ENCODE results near the gene KRT38.
A peak's percentile ranks its signal among the peaks of the same experiment; 100 is the strongest.
"Not testable (repeated sequence)": the region's sequence is repeated elsewhere in the genome, so short reads cannot be mapped to it uniquely, and the experiment has no call there.

Gene KRT38

GRCh38 chr17:41424111-41424635, 16.6 kb downstream of the KRT38 start, which contains the start of gene KRT37:
KRT37 (minus strand) TSS chr17:41424585; CDS start chr17:41424523, 62 bp downstream.
- no peak for DNase-seq (ENCODE audit: low read depth)
- TF ChIP-seq CTCF (conservative IDR thresholded peaks at IDR 0.05; ENCODE audit: low read length): no peak
- H3K4me3 ChIP-seq (ENCODE audit: low read length): no peak within 1 kb of the TSS

GRCh38 chr17:41422586-41422985, 18.2 kb downstream of the KRT38 start:
- not testable (repeated sequence) for H3K4me3 ChIP-seq (ENCODE audit: low read length); DNase-seq (ENCODE audit: low read depth)

- no peak for TF ChIP-seq CTCF (conservative IDR thresholded peaks at IDR 0.05; ENCODE audit: low read length)
- no peak overlapping the region for H3K4me3 ChIP-seq (ENCODE audit: low read length)
- no peak for DNase-seq (ENCODE audit: low read depth)
These were observed 19.2 kb downstream of the KRT38 start for GRCh38 chr17:41421617-41422016.

- H3K4me3 ChIP-seq (ENCODE audit: low read length): no peak overlapping the region
- peak; percentile 48 for DNase-seq (ENCODE audit: low read depth)
- TF ChIP-seq CTCF (conservative IDR thresholded peaks at IDR 0.05; ENCODE audit: low read length): no peak
These were observed 19.7 kb downstream of the KRT38 start for GRCh38 chr17:41421116-41421515.

- TF ChIP-seq CTCF (conservative IDR thresholded peaks at IDR 0.05; ENCODE audit: low read length): no peak
- H3K4me3 ChIP-seq (ENCODE audit: low read length): no peak overlapping the region
- DNase-seq (ENCODE audit: low read depth): peak; percentile 53
These were observed 20.6 kb downstream of the KRT38 start for GRCh38 chr17:41420134-41420533.

- DNase-seq (ENCODE audit: low read depth): no peak
- TF ChIP-seq CTCF (conservative IDR thresholded peaks at IDR 0.05; ENCODE audit: low read length): no peak
- H3K4me3 ChIP-seq (ENCODE audit: low read length): no peak overlapping the region
These were observed 21.1 kb downstream of the KRT38 start for GRCh38 chr17:41419716-41420115.

- no peak for DNase-seq (ENCODE audit: low read depth)
- no peak for TF ChIP-seq CTCF (conservative IDR thresholded peaks at IDR 0.05; ENCODE audit: low read length)
- H3K4me3 ChIP-seq (ENCODE audit: low read length): no peak overlapping the region
These were observed 22.5 kb downstream of the KRT38 start for GRCh38 chr17:41418116-41418860.
